Femur (tissue), 1 donor: ENCODE measurements around the gene CBFA2T3.

Experiments
- DNase-seq: peaks from one replicate; pipeline ENCODE4 v3.0.0-alpha.2; 2017

CBFA2T3 gene

GRCh38 chr16:88974080-88974915, 2.7 kb downstream of the CBFA2T3 start:
- no peak for DNase-seq

GRCh38 chr16:88973415-88974050, 3.5 kb downstream of the CBFA2T3 start:
- DNase-seq, result no peak

GRCh38 chr16:88973007-88973410, 4.0 kb downstream of the CBFA2T3 start:
- DNase-seq, result no peak

- DNase-seq, result no peak
Observed at GRCh38 chr16:88972349-88972748, 4.7 kb downstream of the CBFA2T3 start.

GRCh38 chr16:88971371-88972097, 5.5 kb downstream of the CBFA2T3 start:
- no peak for DNase-seq

GRCh38 chr16:88970539-88971065, 6.4 kb downstream of the CBFA2T3 start:
- no peak for DNase-seq

- DNase-seq, result no peak
Observed at GRCh38 chr16:88970050-88970449, 7.0 kb downstream of the CBFA2T3 start.

- DNase-seq, result no peak
Observed at GRCh38 chr16:88969361-88969831, 7.6 kb downstream of the CBFA2T3 start.

- no peak for DNase-seq
Observed at GRCh38 chr16:88968589-88969280, 8.3 kb downstream of the CBFA2T3 start.

- peak; percentile 66 for DNase-seq
Observed at GRCh38 chr16:88967830-88968588, 9.0 kb downstream of the CBFA2T3 start.

GRCh38 chr16:88966986-88967829, 9.8 kb downstream of the CBFA2T3 start:
- DNase-seq, result no peak

- DNase-seq, result no peak
Observed at GRCh38 chr16:88965826-88966480, 11.1 kb downstream of the CBFA2T3 start.

- DNase-seq, result no peak
Observed at GRCh38 chr16:88965411-88965810, 11.6 kb downstream of the CBFA2T3 start.

GRCh38 chr16:88964636-88965035, 12.4 kb downstream of the CBFA2T3 start:
- DNase-seq, result no peak

- no peak for DNase-seq
Observed at GRCh38 chr16:88963583-88963982, 13.4 kb downstream of the CBFA2T3 start.

GRCh38 chr16:88962478-88963152, 14.4 kb downstream of the CBFA2T3 start:
- DNase-seq, result no peak

- no peak for DNase-seq
Observed at GRCh38 chr16:88961011-88961410, 16.0 kb downstream of the CBFA2T3 start.

- DNase-seq, result no peak
Observed at GRCh38 chr16:88960516-88960915, 16.5 kb downstream of the CBFA2T3 start.

GRCh38 chr16:88959022-88959421, 18.0 kb downstream of the CBFA2T3 start:
- no peak for DNase-seq
